Sigmoid colon (tissue), 7 donors: Measurements from ENCODE around the gene ROBO1. TPM values are rescaled to one million over a fixed set of nuclear protein-coding genes. Genes with fewer than 3 reads are reported as not detected.

Experiments used
- DNase-seq: peaks from one replicate; pipeline ENCODE4 v3.0.0-alpha.2; 2019
- H3K27ac ChIP-seq, 4 donors: fragments of 200-600 bp; sonication (generic); one replicate each; pipeline ENCODE4 v1.5.1; 2016 to 2019; ENCODE audit warnings: mild to moderate bottlenecking in 1 of 4
- H3K27me3 ChIP-seq, 3 donors: fragments of 200-600 bp; sonication (generic); one replicate each; pipeline ENCODE4 v1.5.1; 2019; ENCODE audit warnings: mild to moderate bottlenecking in 1 of 3
- H3K36me3 ChIP-seq, 4 donors: fragments of 200-600 bp; sonication (generic); one replicate each; pipeline ENCODE4 v1.5.1; 2016 to 2019
- H3K4me1 ChIP-seq, 4 donors: fragments of 200-600 bp; sonication (generic); one replicate each; pipeline ENCODE4 v1.5.1; 2017 to 2019
- H3K4me3 ChIP-seq, 4 donors: fragments of 200-600 bp; sonication (generic); one replicate each; pipeline ENCODE4 v1.5.1; 2017 to 2019; ENCODE audit warnings: mild to moderate bottlenecking in 2 of 4, moderate library complexity in 1 of 4
- H3K9me3 ChIP-seq, 4 donors: fragments of 200-600 bp in 3 of 4; sonication (generic) in 3 of 4; one replicate each; pipeline versions ENCODE4 v1.5.1 to v1.6.1; 2013 to 2019
- CTCF ChIP-seq, 4 experiments: fragments of 450-650 bp in 3 of 4; fragments of 200-600 bp in 1 of 4; IDR thresholded peaks; one replicate each; pipeline ENCODE4 v1.5.1; 2016 to 2019; ENCODE audit warnings: antibody characterized with exemption in 4 of 4, mild to moderate bottlenecking in 3 of 4, moderate library complexity in 2 of 4
- EP300 ChIP-seq, 4 donors: sonication (generic); formaldehyde crosslinking; IDR thresholded peaks; one replicate each; pipeline ENCODE4 v1.6.1; 2017; ENCODE audit warnings: antibody characterized with exemption in 4 of 4
- POLR2A ChIP-seq, 2 donors: fragments of 450-650 bp; IDR thresholded peaks; one replicate each; pipeline ENCODE4 v1.6.1; 2016; ENCODE audit warnings: antibody characterized with exemption in 2 of 2, mild to moderate bottlenecking in 2 of 2, moderate library complexity in 2 of 2
- POLR2AphosphoS5 ChIP-seq, 4 donors: sonication (generic); formaldehyde crosslinking; IDR thresholded peaks; one replicate each; pipeline ENCODE4 v1.6.1; 2017; ENCODE audit warnings: antibody characterized with exemption in 4 of 4
- WGBS, 2 donors: extraction: QIAGEN DNeasy Blood & Tissue Kit; methylation state at CpG; one replicate each; pipeline ENCODE4 v1.1.7; 2013; 5-methylcytosine and 5-hydroxymethylcytosine counted together
- intact Hi-C: fragments of 100-400 bp; cut with DNase I; formaldehyde crosslinking; loops from one replicate; pipeline ENCODE4 v1.15.1; 2023
- polyA plus RNA-seq, 3 donors: library from polyadenylated mRNA; stranded (reverse); fragments of 200-250 nt; gene quantifications; one replicate each; pipeline ENCODE4 v1.2.3, GENCODE V29; 2013
- total RNA-seq, 4 donors: library from RNA; depleted of rRNA; stranded (reverse); fragments of >200 nt; gene quantifications; one replicate each; pipeline ENCODE4 v1.1.0, GENCODE V29; 2016
- donor health status: healthy with polysubstance abuse.
- donor health status: Bipolar disorder and iron deficiency.
- donor health status: healthy.

The ROBO1 gene
- total and polyA plus RNA-seq, 7 donors, result 0.69 to 45.7 (median 32.4) TPM

DNA sequence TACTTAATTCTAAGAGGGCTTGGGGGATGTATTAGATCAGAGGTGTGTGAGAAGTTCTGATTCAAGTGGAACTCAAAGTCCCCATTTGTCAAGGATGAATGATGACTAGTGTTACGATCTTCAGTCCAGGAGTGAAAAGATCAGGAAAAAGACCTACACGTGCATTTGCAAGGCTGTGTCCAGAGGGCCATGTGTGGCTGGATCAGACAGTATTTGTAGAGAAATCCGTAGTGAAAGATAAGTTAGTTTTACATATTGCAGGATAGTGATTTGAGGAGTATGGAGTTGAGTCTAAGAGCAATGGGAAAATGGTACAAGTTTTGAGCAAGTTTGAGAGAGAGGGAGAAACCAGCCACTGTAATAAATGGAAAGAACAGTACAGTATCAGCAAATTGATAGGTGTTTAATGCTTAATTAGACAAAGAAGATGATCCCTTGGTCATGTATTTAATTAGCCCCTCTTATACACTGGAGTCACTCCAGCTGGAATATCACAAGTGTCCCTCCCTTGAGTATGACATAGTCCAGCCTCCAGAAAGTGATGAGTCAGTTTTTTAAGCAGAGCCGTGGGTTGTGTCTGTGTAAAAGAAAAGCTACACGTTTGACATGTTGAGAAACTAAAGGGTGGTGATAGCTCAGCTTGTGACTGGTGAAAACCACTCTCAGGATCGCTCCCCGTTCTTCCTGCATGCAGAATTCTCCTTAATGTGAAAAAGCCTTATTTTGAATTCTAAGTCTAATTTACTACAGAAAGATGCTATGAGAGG, 348.8 kb downstream of the ROBO1 start:
- WGBS, 2 donors, result 60 to 61% methylated on average over 7 of the region's 7 CpGs
- H3K36me3 ChIP-seq, result no peaks in the 10 kb centered on the region
- intact Hi-C loops, result no loop called here
- no peaks in the 10 kb centered on the region for H3K27me3 ChIP-seq
- TF ChIP-seq EP300 (IDR thresholded peaks at IDR 0.05) (no peak), POLR2AphosphoS5 (IDR thresholded peaks at IDR 0.05) (peak in 3 of 4 donors; percentile 20 to 86 (median 72))
- no peak overlapping the region for H3K27ac ChIP-seq
- DNase-seq, result no peak
- no peak overlapping the region for H3K4me3 ChIP-seq
- no peaks in the 10 kb centered on the region for H3K9me3 ChIP-seq
- peaks cover 0 to 37% (median 17%) of the 10 kb centered on the region in 4 donors for H3K4me1 ChIP-seq

DNA sequence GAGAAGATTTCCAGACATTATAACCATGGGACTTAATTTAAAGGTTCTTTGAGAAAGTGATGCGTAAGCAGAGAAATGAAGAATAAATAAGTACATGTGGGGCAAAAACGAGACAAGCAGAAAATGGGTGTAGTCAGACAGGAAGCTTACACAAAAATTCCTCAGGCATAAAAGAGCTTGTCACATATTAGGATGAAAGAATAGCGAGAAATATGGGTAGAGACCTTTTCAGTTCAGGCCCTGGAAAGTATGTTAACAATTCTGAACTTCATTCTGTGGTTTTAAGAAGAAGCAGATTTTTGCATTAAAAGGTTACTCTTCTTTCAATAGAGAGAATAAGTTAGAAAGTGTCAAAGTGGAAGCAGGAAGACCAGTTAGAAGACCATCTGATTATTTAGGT, 352.4 kb downstream of the ROBO1 start:
- Histone ChIP-seq H3K9me3 (no peaks in the 10 kb centered on the region), H3K4me3 (no peak overlapping the region), H3K27ac (peak overlapping the region in 1 of 4 donors; percentile 44), H3K36me3 (no peaks in the 10 kb centered on the region), H3K27me3 (no peaks in the 10 kb centered on the region), H3K4me1 (peaks cover 0 to 27% (median 12%) of the 10 kb centered on the region in 4 donors)
- WGBS, 2 donors, result 41 to 63% methylated on average over 3 of the region's 3 CpGs
- intact Hi-C loops, result no loop called here
- DNase-seq, result no peak
- no peak for TF ChIP-seq POLR2AphosphoS5 (IDR thresholded peaks at IDR 0.05)
- TF ChIP-seq EP300 (IDR thresholded peaks at IDR 0.05), result no peak
- TF ChIP-seq CTCF (IDR thresholded peaks at IDR 0.05), result no peak
- TF ChIP-seq POLR2A (IDR thresholded peaks at IDR 0.05), result no peak

DNA sequence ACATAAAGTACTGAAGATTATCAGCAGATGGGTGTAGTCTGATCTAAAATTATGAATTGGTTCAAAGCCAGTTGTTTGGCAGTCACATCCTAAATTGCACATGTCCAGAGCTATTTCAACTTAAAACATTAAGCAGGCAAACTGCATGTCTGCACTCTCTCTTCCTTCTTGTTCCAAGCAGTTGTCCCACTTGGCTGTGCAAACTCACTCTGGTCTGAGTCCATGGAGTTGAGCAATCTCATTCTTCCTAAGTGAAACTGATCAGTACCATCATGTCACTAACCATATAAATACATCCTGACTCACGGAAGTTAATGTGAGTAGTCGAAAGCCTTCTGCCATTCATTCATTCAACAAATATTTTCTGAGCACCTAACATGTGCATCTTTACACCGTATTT, 353.0 kb downstream of the ROBO1 start:
- Histone ChIP-seq H3K36me3 (no peaks in the 10 kb centered on the region), H3K9me3 (no peaks in the 10 kb centered on the region), H3K4me1 (peaks cover 0 to 26% (median 12%) of the 10 kb centered on the region in 4 donors), H3K27ac (peak overlapping the region in 1 of 4 donors; percentile 44), H3K4me3 (no peak overlapping the region), H3K27me3 (no peaks in the 10 kb centered on the region)
- intact Hi-C loops, result no loop called here
- TF ChIP-seq EP300 (IDR thresholded peaks at IDR 0.05) (no peak), POLR2AphosphoS5 (IDR thresholded peaks at IDR 0.05) (peak; percentile 47 to 89 (median 64))
- 82 to 84% methylated on average over 3 of the region's 3 CpGs for WGBS, 2 donors
- DNase-seq, result peak; percentile 82

- Histone ChIP-seq H3K9me3 (no peaks in the 10 kb centered on the region), H3K27me3 (no peaks in the 10 kb centered on the region), H3K27ac (no peak overlapping the region), H3K4me3 (no peak overlapping the region), H3K36me3 (no peaks in the 10 kb centered on the region), H3K4me1 (peaks cover 0 to 18% (median 8%) of the 10 kb centered on the region in 4 donors)
- intact Hi-C loops, result no loop called here
- 66 to 85% methylated on average over 1 of the region's 1 CpG for WGBS, 2 donors
- DNase-seq, result no peak
- TF ChIP-seq POLR2A (IDR thresholded peaks at IDR 0.05) (no peak), POLR2AphosphoS5 (IDR thresholded peaks at IDR 0.05) (no peak), CTCF (IDR thresholded peaks at IDR 0.05) (no peak), EP300 (IDR thresholded peaks at IDR 0.05) (no peak)
Measured at GRCh38 chr3:79414035-79414434, 353.8 kb downstream of the ROBO1 start.

DNA sequence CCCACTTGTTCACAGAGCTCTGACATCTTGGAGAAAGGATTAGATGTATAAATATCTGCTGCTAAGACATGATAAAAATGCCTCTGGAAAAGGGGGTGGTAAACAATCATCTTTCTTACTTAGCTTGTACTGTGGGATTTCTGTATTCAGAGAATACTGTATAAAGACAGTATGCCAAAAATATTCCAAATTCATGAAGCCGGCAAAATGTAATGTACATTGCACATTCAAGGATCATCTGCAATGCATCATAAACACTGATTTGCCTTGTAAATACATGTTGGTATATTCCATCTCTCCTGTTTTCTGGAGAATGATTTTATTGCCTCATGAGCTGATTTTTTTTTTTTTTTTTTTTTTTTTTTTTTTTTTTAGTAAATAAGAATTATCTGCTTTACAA, 355.3 kb downstream of the ROBO1 start:
- Histone ChIP-seq H3K27me3 (no peaks in the 10 kb centered on the region), H3K4me3 (no peak overlapping the region), H3K9me3 (no peaks in the 10 kb centered on the region), H3K36me3 (no peaks in the 10 kb centered on the region), H3K27ac (no peak overlapping the region), H3K4me1 (peaks cover 0 to 15% (median 7%) of the 10 kb centered on the region in 4 donors)
- intact Hi-C loops, result no loop called here
- no peak for DNase-seq
- 0% methylated on average over 1 of the region's 1 CpG for WGBS, 2 donors
- TF ChIP-seq POLR2AphosphoS5 (IDR thresholded peaks at IDR 0.05) (no peak), EP300 (IDR thresholded peaks at IDR 0.05) (no peak), CTCF (IDR thresholded peaks at IDR 0.05) (no peak), POLR2A (IDR thresholded peaks at IDR 0.05) (no peak)
